Measurements from ENCODE around the gene CHN2. TPM values are rescaled to one million over a fixed set of nuclear protein-coding genes. Genes with fewer than 3 reads are reported as not detected.

The CHN2 gene
- total and polyA plus RNA-seq, 2 donors (not counting 1 experiment from before 2014, with no cell fraction given) = 0.86 to 1.4 TPM

GRCh38 chr7:29328811-29329210 is 134.2 kb downstream of the CHN2 start:
- CTCF ChIA-PET = interaction anchor here (0.6 to 0.7 kb wide), 2 partner anchors 148 to 212 kb away, joined by 3 to 5 read pairs; no protein-coding TSS in a partner anchor
- Histone ChIP-seq H3K36me3 (replicated peaks in 1 of 2; ENCODE audit: control extremely low read depth in 1 of 2, control insufficient read depth in 1 of 2, extremely low read depth in 1 of 2, insufficient read depth in 2 of 2, low read length in 1 of 2) (no peaks in the 10 kb centered on the region), H3K27ac (ENCODE audit: low read length in 2 of 2) (no peak overlapping the region), H3K9me3 (ENCODE audit: control extremely low read depth in 1 of 3, control insufficient read depth in 2 of 3, insufficient read depth in 1 of 3, low read length in 2 of 3) (no peaks in the 10 kb centered on the region), H2AFZ (ENCODE audit: insufficient read depth, low read depth, low read length, poor library complexity, severe bottlenecking) (no peak overlapping the region), H3K4me1 (ENCODE audit: control insufficient read depth in 2 of 2, insufficient read depth in 2 of 2, low read length in 2 of 2) (no peaks in the 10 kb centered on the region), H4K20me1 (ENCODE audit: control insufficient read depth, insufficient read depth, low read length, poor library complexity, severe bottlenecking) (no peaks in the 10 kb centered on the region), H3K4me2 (replicated peaks; ENCODE audit: low read depth, low read length, poor library complexity, severe bottlenecking) (no peak overlapping the region), H3K9ac (ENCODE audit: low read length) (no peak overlapping the region), H3K79me2 (ENCODE audit: control insufficient read depth, insufficient read depth, low read length) (no peaks in the 10 kb centered on the region), H3K4me3 (ENCODE audit: control extremely low read depth in 1 of 5, extremely low read depth in 1 of 5, insufficient read depth in 1 of 5, low read depth in 2 of 5, low read length in 4 of 5) (no peak overlapping the region), H3K27me3 (replicated peaks in 1 of 4; ENCODE audit: control extremely low read depth in 1 of 4, control insufficient read depth in 3 of 4, insufficient read depth in 4 of 4, low read length in 3 of 4) (peaks cover 0 to 5% (median 0%) of the 10 kb centered on the region in 4 experiments)
- POLR2A ChIA-PET = no interaction called here
- WGBS (ENCODE audit: insufficient coverage) = no CpG with 5 or more reads among the region's 2 CpGs
- ATAC-seq (ENCODE audit: low read depth) (no peak), DNase-seq (no peak)
- Mint-ChIP-seq H3K27me3 (peaks cover 16% of the 10 kb centered on the region), H3K27ac (no peak overlapping the region), H3K9me3 (ENCODE audit: insufficient read depth) (no peaks in the 10 kb centered on the region), H3K4me1 (peaks cover 2% of the 10 kb centered on the region), H3K4me3 (no peak overlapping the region)
- intact Hi-C loops (cut with micrococcal nuclease) = no loop called here
- TF ChIP-seq EZH2 (IDR thresholded peaks at IDR 0.05; ENCODE audit: borderline replicate concordance, insufficient read depth, low read depth, low read length, poor library complexity, severe bottlenecking) (no peak), CTCF (IDR thresholded peaks at IDR 0.05) (no peak)

- intact Hi-C loops (cut with micrococcal nuclease) = no loop called here
- no peaks in the 10 kb centered on the region for H4K20me1 ChIP-seq (ENCODE audit: control insufficient read depth, insufficient read depth, low read length, poor library complexity, severe bottlenecking)
- H3K4me1 ChIP-seq (ENCODE audit: control insufficient read depth in 2 of 2, insufficient read depth in 2 of 2, low read length in 2 of 2) = no peaks in the 10 kb centered on the region
- H3K9me3 Mint-ChIP-seq (ENCODE audit: insufficient read depth) = no peaks in the 10 kb centered on the region
- H3K9me3 ChIP-seq (ENCODE audit: control extremely low read depth in 1 of 3, control insufficient read depth in 2 of 3, insufficient read depth in 1 of 3, low read length in 2 of 3) = no peaks in the 10 kb centered on the region
- H3K4me3 Mint-ChIP-seq = no peak overlapping the region
- peaks cover 14% of the 10 kb centered on the region for H3K27me3 Mint-ChIP-seq
- H3K4me3 ChIP-seq (ENCODE audit: control extremely low read depth in 1 of 5, extremely low read depth in 1 of 5, insufficient read depth in 1 of 5, low read depth in 2 of 5, low read length in 4 of 5) = no peak overlapping the region
- H3K9ac ChIP-seq (ENCODE audit: low read length) = no peak overlapping the region
- H3K4me2 ChIP-seq (replicated peaks; ENCODE audit: low read depth, low read length, poor library complexity, severe bottlenecking) = no peak overlapping the region
- H3K36me3 ChIP-seq (replicated peaks in 1 of 2; ENCODE audit: control extremely low read depth in 1 of 2, control insufficient read depth in 1 of 2, extremely low read depth in 1 of 2, insufficient read depth in 2 of 2, low read length in 1 of 2) = no peaks in the 10 kb centered on the region
- H3K4me1 Mint-ChIP-seq = peaks cover 2% of the 10 kb centered on the region
- no CpG with 5 or more reads among the region's 3 CpGs for WGBS (ENCODE audit: insufficient coverage)
- ChIA-PET POLR2A (no interaction called here), CTCF (no interaction called here)
- H3K27me3 ChIP-seq (replicated peaks in 1 of 4; ENCODE audit: control extremely low read depth in 1 of 4, control insufficient read depth in 3 of 4, insufficient read depth in 4 of 4, low read length in 3 of 4) = peaks cover 0 to 5% (median 0%) of the 10 kb centered on the region in 4 experiments
- H3K79me2 ChIP-seq (ENCODE audit: control insufficient read depth, insufficient read depth, low read length) = no peaks in the 10 kb centered on the region
- no peak overlapping the region for H2AFZ ChIP-seq (ENCODE audit: insufficient read depth, low read depth, low read length, poor library complexity, severe bottlenecking)
- DNase-seq = no peak
- H3K27ac Mint-ChIP-seq = no peak overlapping the region
- H3K27ac ChIP-seq (ENCODE audit: low read length in 2 of 2) = no peak overlapping the region
- no peak for ATAC-seq (ENCODE audit: low read depth)
- TF ChIP-seq EZH2 (IDR thresholded peaks at IDR 0.05; ENCODE audit: borderline replicate concordance, insufficient read depth, low read depth, low read length, poor library complexity, severe bottlenecking) = no peak
- no peak for TF ChIP-seq CTCF (IDR thresholded peaks at IDR 0.05)
Observed at GRCh38 chr7:29329686-29330085, 135.1 kb downstream of the CHN2 start.

Data from B cell (primary cell).